Transverse colon (tissue), 4 donors: Measurements from ENCODE around the gene ANKMY2. TPM values are rescaled to one million over a fixed set of nuclear protein-coding genes. Genes with fewer than 3 reads are reported as not detected.
"Not testable (repeated sequence)": the region's sequence is repeated elsewhere in the genome, so short reads cannot be mapped to it uniquely, and the experiment has no call there.

Experiments
- DNase-seq: peaks from one replicate; pipeline ENCODE4 v3.0.0-alpha.2; 2019
- H3K27ac ChIP-seq, 4 donors: fragments of 200-600 bp; sonication (generic); 2 replicates each; pipeline ENCODE4 v1.5.1; 2016 to 2018; ENCODE audit warnings: inconsistent platforms in 4 of 4
- H3K27me3 ChIP-seq: fragments of 200-600 bp; sonication (generic); 2 replicates; pipeline ENCODE4 v1.5.1; 2017; ENCODE audit warnings: inconsistent platforms
- H3K36me3 ChIP-seq, 4 donors: fragments of 200-600 bp; sonication (generic); 2 replicates each; pipeline ENCODE4 v1.5.1; 2017 to 2019; ENCODE audit warnings: inconsistent platforms in 4 of 4
- H3K4me1 ChIP-seq, 4 donors: fragments of 200-600 bp; sonication (generic); 2 replicates each; pipeline ENCODE4 v1.5.1; 2017 to 2020; ENCODE audit warnings: inconsistent platforms in 4 of 4
- H3K4me3 ChIP-seq, 4 donors: fragments of 200-600 bp; sonication (generic); 1 replicate in 1 of 4; 2 replicates in 3 of 4; pipeline versions ENCODE4 v1.5.1 to v1.6.1; 2017 to 2019; ENCODE audit warnings: inconsistent platforms in 4 of 4
- H3K9me3 ChIP-seq, 2 donors: fragments of 200-600 bp; sonication (generic); 2 replicates each; pipeline ENCODE4 v1.5.1; 2017 to 2019; ENCODE audit warnings: inconsistent platforms in 2 of 2
- CTCF ChIP-seq, 5 experiments: fragments of 200-600 bp in 3 of 5; fragments of 450-650 bp in 2 of 5; sonication (generic) in 3 of 5; IDR thresholded peaks; 1 replicate in 2 of 5; 2 replicates in 3 of 5; pipeline ENCODE4 v1.5.1; 2016 to 2017; ENCODE audit warnings: antibody characterized with exemption in 5 of 5, inconsistent platforms in 3 of 5, mild to moderate bottlenecking in 2 of 5, moderate library complexity in 1 of 5
- EP300 ChIP-seq: sonication (generic); formaldehyde crosslinking; IDR thresholded peaks from one replicate; pipeline ENCODE4 v1.6.1; 2017; ENCODE audit warnings: antibody characterized with exemption, low read depth
- POLR2A ChIP-seq: fragments of 450-650 bp; IDR thresholded peaks from one replicate; pipeline ENCODE4 v1.6.1; 2016; ENCODE audit warnings: antibody characterized with exemption, mild to moderate bottlenecking, moderate library complexity
- POLR2AphosphoS5 ChIP-seq, 3 donors: sonication (generic); formaldehyde crosslinking; IDR thresholded peaks; one replicate each; pipeline ENCODE4 v1.6.1; 2016; ENCODE audit warnings: antibody characterized with exemption in 3 of 3
- WGBS, 2 donors: methylation state at CpG; one replicate each; pipeline ENCODE4 v1.1.5; 2018; ENCODE audit warnings: low coverage in 1 of 2; 5-methylcytosine and 5-hydroxymethylcytosine counted together
- in situ Hi-C, 4 donors: fragments of 200-750 bp; cut with MboI; loops; one replicate each; pipeline versions ENCODE4 v1.15.0 to v1.15.1; 2017; ENCODE audit warnings: low sequenced_read_pairs in 3 of 4, low pct_ligation_motif_present in 1 of 4, low pct_unique_long_range_greater_than_20kb in 1 of 4
- intact Hi-C: fragments of 100-400 bp; cut with DNase I; formaldehyde crosslinking; loops from one replicate; pipeline ENCODE4 v1.15.1; 2023; ENCODE audit warnings: low total_unique reads
- total RNA-seq, 4 donors: library from RNA; depleted of rRNA; stranded (reverse); fragments of >200 nt; gene quantifications; one replicate each; pipeline ENCODE4 v1.1.0, GENCODE V29; 2016

ANKMY2 gene
- total RNA-seq, 4 donors from 2014 or later: 0.75 to 22.5 (median 12.0) TPM

- H3K36me3 ChIP-seq: peaks cover 0 to 15% (median 0%) of the 10 kb centered on the region in 4 donors
These were observed 47.5 kb downstream of the ANKMY2 start for GRCh38 chr7:16598015-16598414.

GRCh38 chr7:16595596-16595995 lies 50.0 kb downstream of the ANKMY2 start:
- H3K27me3 ChIP-seq, intact Hi-C loops, H3K36me3 ChIP-seq, H3K4me3 ChIP-seq, DNase-seq, in situ Hi-C loops, H3K9me3 ChIP-seq, H3K27ac ChIP-seq: not testable (repeated sequence)
- 61 to 79% methylated on average over 3 to 4 of the region's 4 CpGs for WGBS, 2 donors
- peaks cover 0 to 17% (median 2%) of the 10 kb centered on the region in 4 donors for H3K4me1 ChIP-seq

More at GRCh38 chr7:16598015-16598414, 47.5 kb downstream of the ANKMY2 start:
- no peak for DNase-seq
- TF ChIP-seq POLR2AphosphoS5 (IDR thresholded peaks at IDR 0.05) (no peak), POLR2A (no peak), CTCF (IDR thresholded peaks at IDR 0.05) (no peak), EP300 (no peak)
- H3K27me3 ChIP-seq: no peaks in the 10 kb centered on the region
- H3K4me1 ChIP-seq: peaks cover 0 to 13% (median 2%) of the 10 kb centered on the region in 4 donors
- H3K27ac ChIP-seq: no peak overlapping the region
- intact Hi-C loops: no loop called here
- no peak overlapping the region for H3K4me3 ChIP-seq
- in situ Hi-C loops: no loop called here
- H3K9me3 ChIP-seq: no peaks in the 10 kb centered on the region
- WGBS, 2 donors: 66 to 77% methylated on average over 4 of the region's 4 CpGs

- intact Hi-C loops: no loop called here
- Histone ChIP-seq H3K9me3 (no peaks in the 10 kb centered on the region), H3K36me3 (no peaks in the 10 kb centered on the region), H3K4me1 (peaks cover 0 to 9% (median 1%) of the 10 kb centered on the region in 4 donors), H3K4me3 (no peak overlapping the region), H3K27ac (no peak overlapping the region), H3K27me3 (no peaks in the 10 kb centered on the region)
- TF ChIP-seq POLR2A (no peak), EP300 (no peak), POLR2AphosphoS5 (IDR thresholded peaks at IDR 0.05) (no peak), CTCF (IDR thresholded peaks at IDR 0.05) (no peak)
- in situ Hi-C loops: no loop called here
- WGBS, 2 donors: 89 to 100% methylated on average over 1 of the region's 1 CpG
- DNase-seq: no peak
These were observed 50.9 kb downstream of the ANKMY2 start for GRCh38 chr7:16594676-16595075.

- Histone ChIP-seq H3K27ac (no peak overlapping the region), H3K4me1 (peaks cover 0 to 4% (median 0%) of the 10 kb centered on the region in 4 donors), H3K27me3 (no peaks in the 10 kb centered on the region), H3K9me3 (no peaks in the 10 kb centered on the region), H3K4me3 (no peak overlapping the region), H3K36me3 (no peaks in the 10 kb centered on the region)
- in situ Hi-C loops (no loop called here), intact Hi-C loops (no loop called here)
- no peak for TF ChIP-seq POLR2AphosphoS5 (IDR thresholded peaks at IDR 0.05)
- no peak for DNase-seq
These were observed 51.5 kb downstream of the ANKMY2 start for GRCh38 chr7:16594061-16594460.

- peaks cover 0 to 4% (median 0%) of the 10 kb centered on the region in 4 donors for H3K4me1 ChIP-seq
These were observed 53.2 kb downstream of the ANKMY2 start for GRCh38 chr7:16592395-16592794.

More at GRCh38 chr7:16592395-16592794, 53.2 kb downstream of the ANKMY2 start:
- 64% methylated on average over 3 of the region's 3 CpGs; no CpG with 5 or more reads in 1 of the 2 donors for WGBS, 2 donors
- Histone ChIP-seq H3K4me3 (no peak overlapping the region), H3K9me3 (no peaks in the 10 kb centered on the region), H3K27ac (no peak overlapping the region), H3K36me3 (no peaks in the 10 kb centered on the region), H3K27me3 (no peaks in the 10 kb centered on the region)
- in situ Hi-C loops: no loop called here
- intact Hi-C loops: no loop called here
- no peak for DNase-seq
- TF ChIP-seq POLR2AphosphoS5 (IDR thresholded peaks at IDR 0.05) (no peak), CTCF (IDR thresholded peaks at IDR 0.05) (no peak), EP300 (no peak), POLR2A (no peak)
